BLaER1 treated with 17β-estradiol and CSF1 and Interleukin-3, amounts not matched to agents 10 nM and 100 nM (cell line): ENCODE results near the gene CLPTM1L.
"Not testable (repeated sequence)": the region's sequence is repeated elsewhere in the genome, so short reads cannot be mapped to it uniquely, and the experiment has no call there.

ENCODE experiments used
- H3K27ac ChIP-seq, 11 experiments: shearing (Covaris generic); formaldehyde crosslinking; 2 replicates each; pipeline ENCODE4 v1.8.1; 2022
- H3K27me3 ChIP-seq, 11 experiments: shearing (Covaris generic); formaldehyde crosslinking; 2 replicates each; pipeline ENCODE4 v1.8.1; 2022
- H3K36me3 ChIP-seq, 11 experiments: shearing (Covaris generic); formaldehyde crosslinking; 2 replicates each; pipeline ENCODE4 v1.8.1; 2022
- H3K4me1 ChIP-seq, 10 experiments: shearing (Covaris generic); formaldehyde crosslinking; 2 replicates each; pipeline ENCODE4 v1.8.1; 2022
- H3K4me2 ChIP-seq, 11 experiments: shearing (Covaris generic); formaldehyde crosslinking; 2 replicates each; pipeline ENCODE4 v1.8.1; 2022
- H3K4me3 ChIP-seq, 10 experiments: shearing (Covaris generic); formaldehyde crosslinking; 2 replicates each; pipeline ENCODE4 v1.8.1; 2022
- H3K9ac ChIP-seq, 11 experiments: shearing (Covaris generic); formaldehyde crosslinking; 2 replicates each; pipeline ENCODE4 v1.8.1; 2022
- H3K9me3 ChIP-seq, 11 experiments: shearing (Covaris generic); formaldehyde crosslinking; replicated peaks in 1 of 11; 2 replicates each; pipeline ENCODE4 v1.8.1; 2022
- H4K20me1 ChIP-seq, 11 experiments: shearing (Covaris generic); formaldehyde crosslinking; 2 replicates each; pipeline ENCODE4 v1.8.1; 2022
- Cebpa-rat ChIP-seq, 11 experiments: shearing (Covaris generic); IDR thresholded peaks; 2 replicates each; pipeline ENCODE4 v1.8.1; 2022

Gene CLPTM1L

GRCh38 chr5:1342268-1342667 is 2.6 kb downstream of the CLPTM1L start:
- H3K4me3 ChIP-seq = no peak overlapping the region
- no peak overlapping the region for H3K27ac ChIP-seq
- no peak for TF ChIP-seq Cebpa-rat (IDR thresholded peaks at IDR 0.05)
- H3K9ac ChIP-seq = peak overlapping the region in 3 of 11 experiments; percentile 85 to 93 (median 87); a peak in 2 of 22 replicates
- peaks cover 30 to 65% (median 56%) of the 10 kb centered on the region in 10 experiments for H3K4me1 ChIP-seq
- no peaks in the 10 kb centered on the region for H3K9me3 ChIP-seq
- H3K27me3 ChIP-seq = no peaks in the 10 kb centered on the region
- peak overlapping the region in 5 of 11 experiments; percentile 89 to 99 (median 96); a peak in 2 of 22 replicates for H3K4me2 ChIP-seq
- peaks cover 54 to 65% (median 61%) of the 10 kb centered on the region in 11 experiments for H3K36me3 ChIP-seq
- peaks cover 30 to 73% (median 68%) of the 10 kb centered on the region in 11 experiments; a peak in 21 of 22 replicates for H4K20me1 ChIP-seq

- H3K4me3 ChIP-seq = no peak overlapping the region
- peaks cover 27 to 65% (median 56%) of the 10 kb centered on the region in 10 experiments for H3K4me1 ChIP-seq
- no peak for TF ChIP-seq Cebpa-rat (IDR thresholded peaks at IDR 0.05)
- no peaks in the 10 kb centered on the region for H3K9me3 ChIP-seq
- no peak overlapping the region for H3K27ac ChIP-seq
- H3K9ac ChIP-seq = 0 out of 22 replicates have a peak overlapping the region, but pooled peaks of 1 of the 11 experiments have one; percentile 93
- H3K4me2 ChIP-seq = no peak overlapping the region
- H3K36me3 ChIP-seq = peaks cover 58 to 69% (median 65%) of the 10 kb centered on the region in 11 experiments
- peaks cover 34 to 77% (median 72%) of the 10 kb centered on the region in 11 experiments; a peak in 21 of 22 replicates for H4K20me1 ChIP-seq
- no peaks in the 10 kb centered on the region for H3K27me3 ChIP-seq
Observed at GRCh38 chr5:1341863-1342262, 3.0 kb downstream of the CLPTM1L start.

- not testable (repeated sequence) for H3K4me3 ChIP-seq, H3K9ac ChIP-seq, H3K27ac ChIP-seq, H3K9me3 ChIP-seq, H3K27me3 ChIP-seq, H3K4me2 ChIP-seq
- peaks cover 16 to 71% (median 53%) of the 10 kb centered on the region in 10 experiments for H3K4me1 ChIP-seq
- peaks cover 78 to 89% (median 86%) of the 10 kb centered on the region in 11 experiments for H3K36me3 ChIP-seq
- H4K20me1 ChIP-seq = peaks cover 54 to 97% (median 92%) of the 10 kb centered on the region in 11 experiments; a peak in 21 of 22 replicates
Observed at GRCh38 chr5:1339818-1340210, 5.1 kb downstream of the CLPTM1L start.

GRCh38 chr5:1339139-1339817 is 5.6 kb downstream of the CLPTM1L start:
- H3K27me3 ChIP-seq, H3K4me3 ChIP-seq, H3K9ac ChIP-seq, H3K27ac ChIP-seq, H3K9me3 ChIP-seq: not testable (repeated sequence)
- Histone ChIP-seq H3K4me1 (peaks cover 16 to 71% (median 53%) of the 10 kb centered on the region in 10 experiments), H3K4me2 (0 out of 22 replicates have a peak overlapping the region, but pooled peaks of 2 of the 11 experiments have one; percentile 14 to 30), H3K36me3 (peaks cover 84 to 95% (median 91%) of the 10 kb centered on the region in 11 experiments), H4K20me1 (peaks cover 60 to 100% (median 98%) of the 10 kb centered on the region in 11 experiments; a peak in 21 of 22 replicates)

- H3K4me1 ChIP-seq = peaks cover 11 to 65% (median 46%) of the 10 kb centered on the region in 10 experiments
- no peak for TF ChIP-seq Cebpa-rat (IDR thresholded peaks at IDR 0.05)
- H4K20me1 ChIP-seq = peaks cover 67 to 100% (median 99%) of the 10 kb centered on the region in 11 experiments; a peak in 21 of 22 replicates
- no peaks in the 10 kb centered on the region for H3K27me3 ChIP-seq
- H3K9ac ChIP-seq = 0 out of 22 replicates have a peak overlapping the region, but pooled peaks of 1 of the 11 experiments have one; percentile 24
- H3K36me3 ChIP-seq = peaks cover 91 to 100% (median 98%) of the 10 kb centered on the region in 11 experiments
- H3K4me2 ChIP-seq = peak overlapping the region in 2 of 11 experiments; percentile 14 to 30; a peak in 1 of 22 replicates
- no peaks in the 10 kb centered on the region for H3K9me3 ChIP-seq
- no peak overlapping the region for H3K4me3 ChIP-seq
- no peak overlapping the region for H3K27ac ChIP-seq
Observed at GRCh38 chr5:1338506-1339070, 6.3 kb downstream of the CLPTM1L start.

- Histone ChIP-seq H4K20me1 (peaks cover 71 to 100% (median 99%) of the 10 kb centered on the region in 11 experiments; a peak in 21 of 22 replicates), H3K4me2 (peak overlapping the region in 5 of 11 experiments; percentile 15 to 82 (median 72); a peak in 7 of 22 replicates), H3K27me3 (no peaks in the 10 kb centered on the region), H3K27ac (no peak overlapping the region), H3K36me3 (peaks cover 95 to 100% (median 98%) of the 10 kb centered on the region in 11 experiments), H3K4me3 (no peak overlapping the region), H3K4me1 (peaks cover 6 to 61% (median 42%) of the 10 kb centered on the region in 10 experiments), H3K9me3 (no peaks in the 10 kb centered on the region), H3K9ac (no peak overlapping the region)
- no peak for TF ChIP-seq Cebpa-rat (IDR thresholded peaks at IDR 0.05)
Observed at GRCh38 chr5:1338196-1338490, 6.8 kb downstream of the CLPTM1L start.

- peak overlapping the region in 4 of 11 experiments; percentile 32 to 56 (median 48); a peak in 4 of 22 replicates for H3K9ac ChIP-seq
- H3K36me3 ChIP-seq = peaks cover 91 to 100% (median 97%) of the 10 kb centered on the region in 11 experiments
- no peaks in the 10 kb centered on the region for H3K9me3 ChIP-seq
- peak overlapping the region in 8 of 11 experiments; percentile 35 to 87 (median 72); a peak in 14 of 22 replicates for H3K4me2 ChIP-seq
- H3K4me3 ChIP-seq = no peak overlapping the region
- H3K27me3 ChIP-seq = no peaks in the 10 kb centered on the region
- no peak for TF ChIP-seq Cebpa-rat (IDR thresholded peaks at IDR 0.05)
- peaks cover 75 to 100% (median 99%) of the 10 kb centered on the region in 11 experiments; a peak in 21 of 22 replicates for H4K20me1 ChIP-seq
- peaks cover 1 to 56% (median 37%) of the 10 kb centered on the region in 10 experiments; a peak in 19 of 20 replicates for H3K4me1 ChIP-seq
- no peak overlapping the region for H3K27ac ChIP-seq
Observed at GRCh38 chr5:1337489-1338195, 7.3 kb downstream of the CLPTM1L start.

GRCh38 chr5:1336749-1337488 is 8.0 kb downstream of the CLPTM1L start:
- Histone ChIP-seq H3K4me2 (peak overlapping the region in 9 of 11 experiments; percentile 8 to 87 (median 71); a peak in 16 of 22 replicates), H3K27me3 (no peaks in the 10 kb centered on the region)
- TF ChIP-seq Cebpa-rat (IDR thresholded peaks at IDR 0.05) = no peak

More at GRCh38 chr5:1336749-1337488, 8.0 kb downstream of the CLPTM1L start:
- peaks cover 82 to 100% (median 99%) of the 10 kb centered on the region in 11 experiments; a peak in 21 of 22 replicates for H4K20me1 ChIP-seq
- no peak overlapping the region for H3K27ac ChIP-seq
- H3K9me3 ChIP-seq = no peaks in the 10 kb centered on the region
- peak overlapping the region in 6 of 11 experiments; percentile 1 to 56 (median 45); a peak in 10 of 22 replicates for H3K9ac ChIP-seq
- H3K4me3 ChIP-seq = peak overlapping the region in 1 of 10 experiments; percentile 32; a peak in 1 of 20 replicates
- peaks cover 0 to 55% (median 36%) of the 10 kb centered on the region in 10 experiments; a peak in 16 of 20 replicates for H3K4me1 ChIP-seq
- H3K36me3 ChIP-seq = peaks cover 88 to 100% (median 97%) of the 10 kb centered on the region in 11 experiments
